Brain pericyte (primary cell): ENCODE results near the gene RTN4RL1.

Experiments
- DNase-seq: peaks from one replicate; pipeline ENCODE4 v3.0.0-alpha.2; 2012; ENCODE audit warnings: low read depth, low spot score

RTN4RL1 gene

GRCh38 chr17:1977583-1978395 is 47.3 kb downstream of the RTN4RL1 start:
- DNase-seq: no peak

- DNase-seq: no peak
These were observed 48.5 kb downstream of the RTN4RL1 start for GRCh38 chr17:1976683-1977064.

- no peak for DNase-seq
These were observed 49.0 kb downstream of the RTN4RL1 start for GRCh38 chr17:1976000-1976682.

GRCh38 chr17:1975573-1975972 is 49.6 kb downstream of the RTN4RL1 start:
- DNase-seq: no peak

GRCh38 chr17:1972487-1973160 is 52.5 kb downstream of the RTN4RL1 start:
- no peak for DNase-seq

- no peak for DNase-seq
These were observed 54.2 kb downstream of the RTN4RL1 start for GRCh38 chr17:1970843-1971384.

GRCh38 chr17:1969712-1970111 is 55.4 kb downstream of the RTN4RL1 start:
- DNase-seq: no peak

GRCh38 chr17:1967213-1967612 is 57.9 kb downstream of the RTN4RL1 start:
- no peak for DNase-seq

GRCh38 chr17:1966274-1967086 is 58.7 kb downstream of the RTN4RL1 start:
- no peak for DNase-seq

- DNase-seq: no peak
These were observed 59.4 kb downstream of the RTN4RL1 start for GRCh38 chr17:1965556-1966273.

GRCh38 chr17:1963250-1963649 is 61.9 kb downstream of the RTN4RL1 start:
- DNase-seq: no peak

GRCh38 chr17:1961189-1961588 is 63.9 kb downstream of the RTN4RL1 start:
- no peak for DNase-seq

- DNase-seq: no peak
These were observed 64.6 kb downstream of the RTN4RL1 start for GRCh38 chr17:1960545-1960912.

GRCh38 chr17:1959871-1960544 is 65.1 kb downstream of the RTN4RL1 start:
- no peak for DNase-seq

- no peak for DNase-seq
These were observed 66.8 kb downstream of the RTN4RL1 start for GRCh38 chr17:1958134-1958881.

- no peak for DNase-seq
These were observed 68.1 kb downstream of the RTN4RL1 start for GRCh38 chr17:1957037-1957436.

GRCh38 chr17:1956134-1956533 is 69.0 kb downstream of the RTN4RL1 start:
- DNase-seq: no peak

GRCh38 chr17:1953831-1954230 is 71.3 kb downstream of the RTN4RL1 start:
- no peak for DNase-seq

GRCh38 chr17:1951920-1952319 is 73.2 kb downstream of the RTN4RL1 start:
- no peak for DNase-seq

- no peak for DNase-seq
These were observed 75.4 kb downstream of the RTN4RL1 start for GRCh38 chr17:1949754-1950153.
